ENCODE measurements around the gene TRAPPC12.

GRCh38 chr2:3354986-3355385 is 24.5 kb upstream of the TRAPPC12 start:
- TF ChIP-seq YY1 (IDR thresholded peaks at IDR 0.05; ENCODE audit: insufficient read depth, insufficient read length), result no peak
- TF ChIP-seq ZNF274 (IDR thresholded peaks at IDR 0.05; ENCODE audit: low read depth, low read length), result no peak
